Esophagus muscularis mucosa (tissue), 4 donors: Measurements from ENCODE around the gene SPATA33. TPM values are rescaled to one million over a fixed set of nuclear protein-coding genes. Genes with fewer than 3 reads are reported as not detected.
"Not testable (repeated sequence)": the region's sequence is repeated elsewhere in the genome, so short reads cannot be mapped to it uniquely, and the experiment has no call there.

Experiments
- DNase-seq: peaks from one replicate; pipeline ENCODE4 v3.0.0-alpha.2; 2017; ENCODE audit errors: extremely low spot score
- H3K27ac ChIP-seq, 4 donors: fragments of 200-600 bp; sonication (generic); replicated peaks in 1 of 4; 1 replicate in 3 of 4; 2 replicates in 1 of 4; pipeline ENCODE4 v1.5.1; 2016 to 2019; ENCODE audit warnings: mild to moderate bottlenecking in 1 of 4
- H3K27me3 ChIP-seq, 4 donors: fragments of 200-600 bp; sonication (generic); one replicate each; pipeline versions ENCODE4 v1.5.1 to v1.6.0; 2016 to 2019
- H3K36me3 ChIP-seq, 4 donors: fragments of 200-600 bp; sonication (generic); one replicate each; pipeline ENCODE4 v1.5.1; 2016 to 2019
- H3K4me1 ChIP-seq, 4 donors: fragments of 200-600 bp; sonication (generic); one replicate each; pipeline ENCODE4 v1.5.1; 2016 to 2019
- H3K4me3 ChIP-seq, 4 donors: fragments of 200-600 bp; sonication (generic); 1 replicate in 2 of 4; 2 replicates in 2 of 4; pipeline ENCODE4 v1.5.1; 2016 to 2019; ENCODE audit warnings: mild to moderate bottlenecking in 4 of 4, moderate library complexity in 1 of 4
- H3K9me3 ChIP-seq, 4 donors: fragments of 200-600 bp; sonication (generic); 1 replicate in 3 of 4; 2 replicates in 1 of 4; pipeline ENCODE4 v1.5.1; 2016 to 2019
- CTCF ChIP-seq, 3 experiments: fragments of 200-600 bp in 2 of 3; fragments of 450-650 bp in 1 of 3; sonication (generic) in 2 of 3; IDR thresholded peaks; one replicate each; pipeline ENCODE4 v1.5.1; 2017 to 2019; ENCODE audit warnings: antibody characterized with exemption in 3 of 3, mild to moderate bottlenecking in 2 of 3, moderate library complexity in 1 of 3
- EP300 ChIP-seq: sonication (generic); formaldehyde crosslinking; IDR thresholded peaks from one replicate; pipeline ENCODE4 v1.6.1; 2017; ENCODE audit warnings: antibody characterized with exemption
- POLR2A ChIP-seq: fragments of 450-650 bp; IDR thresholded peaks from one replicate; pipeline ENCODE4 v1.6.1; 2017; ENCODE audit warnings: antibody characterized with exemption, moderate library complexity, mild to moderate bottlenecking, low read depth
- POLR2AphosphoS5 ChIP-seq, 2 donors: sonication (generic); formaldehyde crosslinking; IDR thresholded peaks; one replicate each; pipeline ENCODE4 v1.6.1; 2017; ENCODE audit warnings: antibody characterized with exemption in 2 of 2
- WGBS: methylation state at CpG from one replicate; pipeline ENCODE4 v1.1.5; 2018; 5-methylcytosine and 5-hydroxymethylcytosine counted together
- intact Hi-C: fragments of 100-400 bp; cut with DNase I; formaldehyde crosslinking; loops from one replicate; pipeline ENCODE4 v1.15.1; 2023
- total RNA-seq, 4 donors: library from RNA; depleted of rRNA; stranded (reverse); fragments of >200 nt; gene quantifications; one replicate each; pipeline versions ENCODE4 v1.1.0 to v1.2.1, GENCODE V29; 2016

Gene SPATA33
- total RNA-seq, 4 donors from 2014 or later = 2.2 to 4.9 (median 3.6) TPM

GRCh38 chr16:89667633-89668032 lies 10.0 kb downstream of the SPATA33 start:
- no peaks in the 10 kb centered on the region for H3K27me3 ChIP-seq
- no peak overlapping the region for H3K4me3 ChIP-seq
- intact Hi-C loops = no loop called here
- no peaks in the 10 kb centered on the region for H3K9me3 ChIP-seq
- DNase-seq = no peak
- no peak overlapping the region for H3K27ac ChIP-seq
- TF ChIP-seq POLR2AphosphoS5 (IDR thresholded peaks at IDR 0.05) = no peak
- no peak for TF ChIP-seq POLR2A
- TF ChIP-seq CTCF (IDR thresholded peaks at IDR 0.05) = no peak
- TF ChIP-seq EP300 = no peak
- no peaks in the 10 kb centered on the region for H3K4me1 ChIP-seq
- WGBS = 86% methylated on average over 7 of the region's 9 CpGs
- peaks cover 0 to 21% (median 15%) of the 10 kb centered on the region in 4 donors for H3K36me3 ChIP-seq

GRCh38 chr16:89668790-89669158 lies 11.1 kb downstream of the SPATA33 start:
- intact Hi-C loops = no loop called here
- WGBS = 73% methylated on average over 5 of the region's 5 CpGs
- no peak for DNase-seq
- H3K4me1 ChIP-seq = no peaks in the 10 kb centered on the region
- H3K27me3 ChIP-seq = no peaks in the 10 kb centered on the region
- no peak overlapping the region for H3K27ac ChIP-seq
- no peak for TF ChIP-seq EP300
- no peak for TF ChIP-seq CTCF (IDR thresholded peaks at IDR 0.05)
- TF ChIP-seq POLR2A = no peak
- no peak for TF ChIP-seq POLR2AphosphoS5 (IDR thresholded peaks at IDR 0.05)
- H3K36me3 ChIP-seq = peaks cover 0 to 11% (median 7%) of the 10 kb centered on the region in 4 donors
- no peaks in the 10 kb centered on the region for H3K9me3 ChIP-seq
- no peak overlapping the region for H3K4me3 ChIP-seq

GRCh38 chr16:89669755-89670154 lies 12.1 kb downstream of the SPATA33 start:
- H3K4me1 ChIP-seq = no peaks in the 10 kb centered on the region
- H3K36me3 ChIP-seq = peaks cover 0 to 9% (median 1%) of the 10 kb centered on the region in 4 donors
- H3K27me3 ChIP-seq = no peaks in the 10 kb centered on the region
- intact Hi-C loops = no loop called here
- H3K4me3 ChIP-seq = no peak overlapping the region
- no peak for TF ChIP-seq POLR2AphosphoS5 (IDR thresholded peaks at IDR 0.05)
- no peak for TF ChIP-seq POLR2A
- no peak for TF ChIP-seq EP300
- no peak for TF ChIP-seq CTCF (IDR thresholded peaks at IDR 0.05)
- no peak overlapping the region for H3K27ac ChIP-seq
- no peaks in the 10 kb centered on the region for H3K9me3 ChIP-seq
- DNase-seq = no peak
- WGBS = 91% methylated on average over 12 of the region's 13 CpGs

- H3K9me3 ChIP-seq = no peaks in the 10 kb centered on the region
- H3K27me3 ChIP-seq = no peaks in the 10 kb centered on the region
- intact Hi-C loops = no loop called here
- no peak overlapping the region for H3K4me3 ChIP-seq
- 78% methylated on average over 10 of the region's 10 CpGs for WGBS
- H3K36me3 ChIP-seq = peaks cover 0 to 9% (median 1%) of the 10 kb centered on the region in 4 donors
- no peak overlapping the region for H3K27ac ChIP-seq
- no peaks in the 10 kb centered on the region for H3K4me1 ChIP-seq
- no peak for TF ChIP-seq POLR2AphosphoS5 (IDR thresholded peaks at IDR 0.05)
- DNase-seq = no peak
Measured at GRCh38 chr16:89670496-89671431, 13.1 kb downstream of the SPATA33 start.

- H3K27ac ChIP-seq, H3K36me3 ChIP-seq, DNase-seq, intact Hi-C loops, H3K9me3 ChIP-seq, H3K4me3 ChIP-seq, H3K4me1 ChIP-seq, H3K27me3 ChIP-seq: not testable (repeated sequence)
- 87% methylated on average over 4 of the region's 4 CpGs for WGBS
Measured at GRCh38 chr16:89671565-89671964, 13.9 kb downstream of the SPATA33 start.
